MM.1S (cell line): ENCODE measurements around the gene CUEDC2.

Source experiments
- CTCF ChIP-seq: fragments of 300-600 bp; sonication (generic); IDR thresholded peaks from 2 replicates; pipeline ENCODE4 v1.5.1; 2016; ENCODE audit warnings: antibody characterized with exemption, low read length, mixed read lengths
- EZH2 ChIP-seq: fragments of 300-600 bp; sonication (generic); optimal IDR thresholded peaks from 2 replicates; pipeline ENCODE3; 2017; ENCODE audit warnings: low read depth, mild to moderate bottlenecking, antibody characterized with exemption, low read length, mixed read lengths
- EZH2phosphoT487 ChIP-seq: fragments of 300-600 bp; sonication (generic); IDR thresholded peaks from 2 replicates; pipeline ENCODE4 v1.6.1; 2018; ENCODE audit warnings: antibody characterized with exemption, low read length

- TF ChIP-seq CTCF (no peak), EZH2phosphoT487 (no peak), EZH2 (no peak)
Measured at GRCh38 chr10:102431452-102432124, 786 bp downstream of the CUEDC2 start.
